Hepatocyte (in vitro differentiated cells): ENCODE data around the gene ICE2. TPM values are rescaled to one million over a fixed set of nuclear protein-coding genes. Genes with fewer than 3 reads are reported as not detected.

Experiments
- DNase-seq: peaks from one replicate; pipeline ENCODE4 v3.0.0-alpha.2; 2016; ENCODE audit warnings: low spot score
- H2AFZ ChIP-seq: fragments of 200-600 bp; sonication (generic); 2 replicates; pipeline ENCODE4 v1.6.0; 2016; ENCODE audit warnings: antibody characterized with exemption, mild to moderate bottlenecking
- H3K27ac ChIP-seq: fragments of 200-600 bp; sonication (generic); 2 replicates; pipeline ENCODE4 v1.5.1; 2016; ENCODE audit warnings: mild to moderate bottlenecking
- H3K27me3 ChIP-seq: fragments of 200-600 bp; sonication (generic); 2 replicates; pipeline ENCODE4 v1.6.1; 2016
- H3K36me3 ChIP-seq: fragments of 200-600 bp; sonication (generic); replicated peaks from 2 replicates; pipeline ENCODE4 v1.5.1; 2016; ENCODE audit warnings: low read depth; ENCODE audit not compliant: insufficient read depth
- H3K4me1 ChIP-seq: fragments of 200-600 bp; sonication (generic); 2 replicates; pipeline ENCODE4 v1.5.1; 2016; ENCODE audit warnings: mild to moderate bottlenecking, moderate library complexity; ENCODE audit not compliant: insufficient read depth
- H3K4me2 ChIP-seq: fragments of 200-600 bp; sonication (generic); 2 replicates; pipeline ENCODE4 v1.6.0; 2016
- H3K4me3 ChIP-seq: fragments of 200-600 bp; sonication (generic); 2 replicates; pipeline ENCODE4 v1.5.1; 2016; ENCODE audit warnings: mild to moderate bottlenecking
- H3K79me2 ChIP-seq: fragments of 200-600 bp; sonication (generic); 2 replicates; pipeline ENCODE4 v1.6.0; 2017; ENCODE audit warnings: mild to moderate bottlenecking
- H3K9me2 ChIP-seq: fragments of 200-600 bp; sonication (generic); replicated peaks from 2 replicates; pipeline ENCODE4 v1.6.0; 2017; ENCODE audit warnings: mild to moderate bottlenecking; ENCODE audit not compliant: insufficient read depth
- H3K9me3 ChIP-seq: fragments of 200-600 bp; sonication (generic); 2 replicates; pipeline ENCODE4 v1.5.1; 2016; ENCODE audit warnings: low read depth, mild to moderate bottlenecking
- H4K20me1 ChIP-seq: fragments of 200-600 bp; sonication (generic); 2 replicates; pipeline ENCODE4 v1.6.0; 2016; ENCODE audit warnings: mild to moderate bottlenecking; ENCODE audit not compliant: insufficient read depth, poor library complexity, severe bottlenecking
- CTCF ChIP-seq: fragments of 200-600 bp; sonication (generic); IDR thresholded peaks from 2 replicates; pipeline ENCODE4 v1.5.1; 2016; ENCODE audit warnings: antibody characterized with exemption, mild to moderate bottlenecking; ENCODE audit not compliant: poor library complexity
- EZH2 ChIP-seq: fragments of 200-600 bp; sonication (generic); IDR thresholded peaks from 2 replicates; pipeline ENCODE4 v1.6.1; 2016; ENCODE audit warnings: antibody characterized with exemption, mild to moderate bottlenecking, borderline replicate concordance
- EZH2phosphoT487 ChIP-seq: fragments of 200-600 bp; sonication (generic); IDR thresholded peaks from one replicate; pipeline ENCODE4 v1.6.1; 2018; ENCODE audit warnings: antibody characterized with exemption, mild to moderate bottlenecking, low read depth, moderate library complexity; ENCODE audit not compliant: unreplicated experiment, severe bottlenecking
- WGBS: methylation state at CpG from one replicate; pipeline ENCODE4 v1.1.6; 2016; ENCODE audit warnings: low lambda C conversion rate; ENCODE audit errors: missing lambda C conversion rate; 5-methylcytosine and 5-hydroxymethylcytosine counted together
- polyA plus RNA-seq: library from polyadenylated mRNA; unstranded; fragments of >200 nt; fragmentation: Nextera tagmentation; extraction: Ambion mirVana; gene quantifications from 2 replicates; pipeline ENCODE4 v1.2.1, GENCODE V29; 2016
- total RNA-seq: library from RNA; depleted of rRNA; stranded (reverse); fragments of >200 nt; gene quantifications from 2 replicates; pipeline ENCODE4 v1.2.3, GENCODE V29; 2014

The ICE2 gene
- total and polyA plus RNA-seq, 2 experiments from 2014 or later = 15.8 to 35.4 TPM

GRCh38 chr15:60464836-60465630 is 13.9 kb downstream of the ICE2 start:
- TF ChIP-seq CTCF = no peak
- TF ChIP-seq EZH2 = no peak
- no peak for TF ChIP-seq EZH2phosphoT487
- Histone ChIP-seq H3K4me1 (no peaks in the 10 kb centered on the region), H3K79me2 (peaks cover 5% of the 10 kb centered on the region), H3K36me3 (no peaks in the 10 kb centered on the region), H2AFZ (no peak overlapping the region), H3K4me3 (no peak overlapping the region), H3K4me2 (no peak overlapping the region), H3K27me3 (no peaks in the 10 kb centered on the region), H4K20me1 (no peaks in the 10 kb centered on the region), H3K9me3 (no peaks in the 10 kb centered on the region), H3K9me2 (no peaks in the 10 kb centered on the region), H3K27ac (no peak overlapping the region)
- 83% methylated on average over 7 of the region's 7 CpGs for WGBS
- no peak for DNase-seq

DNA sequence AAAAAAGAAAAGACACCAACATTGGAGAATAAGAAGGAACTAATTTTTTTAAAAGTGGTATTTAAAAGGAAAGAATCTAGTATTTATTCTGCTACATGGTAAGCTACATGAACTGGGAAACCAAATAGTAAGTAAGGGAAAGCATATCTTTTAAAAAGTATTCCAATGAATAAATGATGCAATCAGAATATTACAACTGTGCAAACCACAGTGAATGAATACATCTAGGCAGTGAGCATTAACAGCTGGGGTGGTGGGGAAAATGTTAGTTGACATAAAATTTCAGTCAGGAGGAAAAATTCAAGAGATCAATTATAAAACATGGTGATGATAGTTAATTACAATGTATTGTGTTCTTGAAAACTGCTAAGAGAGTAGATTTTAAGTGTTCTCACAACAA is 16.9 kb downstream of the ICE2 start:
- no peak overlapping the region for H3K27ac ChIP-seq
- H3K4me2 ChIP-seq = no peak overlapping the region
- no peak overlapping the region for H3K4me3 ChIP-seq
- H3K9me3 ChIP-seq = no peaks in the 10 kb centered on the region
- H3K4me1 ChIP-seq = no peaks in the 10 kb centered on the region
- H3K9me2 ChIP-seq = no peaks in the 10 kb centered on the region
- DNase-seq = no peak
- no peak overlapping the region for H2AFZ ChIP-seq
- no peaks in the 10 kb centered on the region for H4K20me1 ChIP-seq
- TF ChIP-seq EZH2phosphoT487 (no peak), EZH2 (no peak), CTCF (no peak)
- no peaks in the 10 kb centered on the region for H3K27me3 ChIP-seq
- H3K79me2 ChIP-seq = no peaks in the 10 kb centered on the region
- no peaks in the 10 kb centered on the region for H3K36me3 ChIP-seq

DNA sequence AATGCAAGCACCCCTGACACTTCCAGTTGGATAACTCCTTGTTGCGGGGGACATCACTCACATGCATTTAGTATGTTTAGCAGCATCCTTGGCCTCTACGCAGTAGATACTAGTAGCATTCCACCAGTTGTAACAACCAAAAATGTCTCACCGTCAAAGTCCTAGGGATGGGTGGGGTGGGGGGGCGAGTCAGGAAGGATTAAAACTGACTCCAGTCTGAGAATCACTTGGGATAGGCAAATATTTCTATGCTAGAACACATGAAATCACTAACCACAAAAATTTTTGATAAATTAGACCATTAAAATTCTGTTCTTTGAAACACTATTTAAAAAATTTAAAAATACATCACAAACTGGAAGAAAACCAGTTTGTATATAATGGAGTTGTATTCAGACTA is 18.0 kb downstream of the ICE2 start:
- Histone ChIP-seq H4K20me1 (no peaks in the 10 kb centered on the region), H3K4me1 (no peaks in the 10 kb centered on the region), H2AFZ (no peak overlapping the region), H3K27me3 (no peaks in the 10 kb centered on the region), H3K27ac (no peak overlapping the region), H3K9me2 (no peaks in the 10 kb centered on the region), H3K4me3 (no peak overlapping the region), H3K9me3 (no peaks in the 10 kb centered on the region), H3K36me3 (no peaks in the 10 kb centered on the region), H3K4me2 (no peak overlapping the region), H3K79me2 (no peaks in the 10 kb centered on the region)
- TF ChIP-seq CTCF (no peak), EZH2phosphoT487 (no peak), EZH2 (no peak)
- WGBS = 98% methylated on average over 4 of the region's 4 CpGs
- no peak for DNase-seq

- TF ChIP-seq EZH2 (no peak), EZH2phosphoT487 (no peak), CTCF (no peak)
- H3K4me1 ChIP-seq = no peaks in the 10 kb centered on the region
- no peaks in the 10 kb centered on the region for H3K36me3 ChIP-seq
- no peak overlapping the region for H2AFZ ChIP-seq
- H3K4me2 ChIP-seq = no peak overlapping the region
- H3K27me3 ChIP-seq = no peaks in the 10 kb centered on the region
- no peaks in the 10 kb centered on the region for H3K79me2 ChIP-seq
- H3K27ac ChIP-seq = no peak overlapping the region
- no peaks in the 10 kb centered on the region for H3K9me3 ChIP-seq
- no peak for DNase-seq
- no peaks in the 10 kb centered on the region for H4K20me1 ChIP-seq
- no peak overlapping the region for H3K4me3 ChIP-seq
- WGBS = 88% methylated on average over 6 of the region's 6 CpGs
- no peaks in the 10 kb centered on the region for H3K9me2 ChIP-seq
Measured at GRCh38 chr15:60458721-60459120, 20.2 kb downstream of the ICE2 start.
